GM23338 (cell line): ENCODE results near the gene FBXO15.

Experiments
- CREB1 ChIP-seq: fragments of 250-450 bp; sonication (Bioruptor Pico); IDR thresholded peaks from 2 replicates; pipeline ENCODE4 v1.5.0; 2020; ENCODE audit warnings: low read depth, mild to moderate bottlenecking, moderate library complexity
- EZH2 ChIP-seq: fragments of 200-600 bp; sonication (generic); IDR thresholded peaks from one replicate; pipeline ENCODE4 v1.8.0; 2017; ENCODE audit warnings: antibody characterized with exemption, mild to moderate bottlenecking, low read depth; ENCODE audit not compliant: unreplicated experiment
- EZH2phosphoT487 ChIP-seq: fragments of 200-600 bp; sonication (generic); IDR thresholded peaks from one replicate; pipeline ENCODE4 v1.8.1; 2018; ENCODE audit warnings: antibody characterized with exemption; ENCODE audit not compliant: unreplicated experiment
- JUNB ChIP-seq: IDR thresholded peaks from one replicate; pipeline ENCODE4 v1.6.1; 2016; ENCODE audit warnings: antibody characterized with exemption; ENCODE audit not compliant: unreplicated experiment
- NANOG ChIP-seq: IDR thresholded peaks from 2 replicates; pipeline ENCODE4 v1.6.1; 2016; ENCODE audit warnings: antibody characterized with exemption, borderline replicate concordance
- POLR2AphosphoS5 ChIP-seq: IDR thresholded peaks from 2 replicates; pipeline ENCODE4 v1.6.1; 2016; ENCODE audit warnings: antibody characterized with exemption, low read depth
- STAT1 ChIP-seq: IDR thresholded peaks from one replicate; pipeline ENCODE4 v1.6.1; 2016; ENCODE audit warnings: antibody characterized with exemption; ENCODE audit not compliant: unreplicated experiment
- ZNF114 ChIP-seq: fragments of 250-450 bp; sonication (Bioruptor Pico); IDR thresholded peaks from 2 replicates; pipeline ENCODE4 v1.5.0; 2020; ENCODE audit warnings: mild to moderate bottlenecking, moderate library complexity
- ZNF331 ChIP-seq: fragments of 250-450 bp; sonication (Bioruptor Pico); IDR thresholded peaks from 2 replicates; pipeline ENCODE4 v1.5.0; 2020; ENCODE audit warnings: low read depth, mild to moderate bottlenecking, moderate library complexity
- TF ChIP-seq, protein P1 (sequence below): IDR thresholded peaks from one replicate; pipeline ENCODE4 v1.6.1; 2018; ENCODE audit warnings: antibody characterized with exemption; ENCODE audit not compliant: unreplicated experiment
- TF ChIP-seq, protein P2 (sequence below), 2 experiments: fragments of 200-600 bp in 1 of 2; sonication (generic) in 1 of 2; conservative IDR thresholded peaks; 2 replicates each; pipeline versions ENCODE4 v1.5.1 to v1.6.1; 2016 to 2017; ENCODE audit warnings: antibody characterized with exemption in 2 of 2, low read depth in 2 of 2, mild to moderate bottlenecking in 2 of 2, moderate library complexity in 1 of 2
- TF ChIP-seq, protein P3 (sequence below): IDR thresholded peaks from 2 replicates; pipeline ENCODE4 v1.6.1; 2016; ENCODE audit warnings: antibody characterized with exemption

DNA sequence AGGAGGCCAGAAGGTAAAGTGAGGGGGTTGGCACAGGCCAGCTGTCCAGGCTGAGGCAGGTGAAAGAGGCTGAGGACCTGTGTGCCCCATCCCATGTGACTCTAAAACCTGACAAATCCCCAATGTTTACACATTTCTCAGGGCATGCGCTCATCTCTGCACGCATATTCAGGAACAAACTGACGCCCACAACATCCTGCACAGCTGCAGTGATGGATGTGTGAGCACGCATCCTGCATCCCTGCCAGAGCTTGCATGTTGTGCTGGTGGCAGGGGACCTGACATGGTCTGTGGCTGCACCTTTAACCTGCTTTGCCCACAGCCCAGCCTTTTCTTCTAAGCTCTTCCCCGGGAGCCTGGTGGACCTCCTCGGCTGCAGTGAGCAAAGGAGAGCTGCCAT is 83.1 kb downstream of the FBXO15 start:
- TF ChIP-seq, protein P1, sequence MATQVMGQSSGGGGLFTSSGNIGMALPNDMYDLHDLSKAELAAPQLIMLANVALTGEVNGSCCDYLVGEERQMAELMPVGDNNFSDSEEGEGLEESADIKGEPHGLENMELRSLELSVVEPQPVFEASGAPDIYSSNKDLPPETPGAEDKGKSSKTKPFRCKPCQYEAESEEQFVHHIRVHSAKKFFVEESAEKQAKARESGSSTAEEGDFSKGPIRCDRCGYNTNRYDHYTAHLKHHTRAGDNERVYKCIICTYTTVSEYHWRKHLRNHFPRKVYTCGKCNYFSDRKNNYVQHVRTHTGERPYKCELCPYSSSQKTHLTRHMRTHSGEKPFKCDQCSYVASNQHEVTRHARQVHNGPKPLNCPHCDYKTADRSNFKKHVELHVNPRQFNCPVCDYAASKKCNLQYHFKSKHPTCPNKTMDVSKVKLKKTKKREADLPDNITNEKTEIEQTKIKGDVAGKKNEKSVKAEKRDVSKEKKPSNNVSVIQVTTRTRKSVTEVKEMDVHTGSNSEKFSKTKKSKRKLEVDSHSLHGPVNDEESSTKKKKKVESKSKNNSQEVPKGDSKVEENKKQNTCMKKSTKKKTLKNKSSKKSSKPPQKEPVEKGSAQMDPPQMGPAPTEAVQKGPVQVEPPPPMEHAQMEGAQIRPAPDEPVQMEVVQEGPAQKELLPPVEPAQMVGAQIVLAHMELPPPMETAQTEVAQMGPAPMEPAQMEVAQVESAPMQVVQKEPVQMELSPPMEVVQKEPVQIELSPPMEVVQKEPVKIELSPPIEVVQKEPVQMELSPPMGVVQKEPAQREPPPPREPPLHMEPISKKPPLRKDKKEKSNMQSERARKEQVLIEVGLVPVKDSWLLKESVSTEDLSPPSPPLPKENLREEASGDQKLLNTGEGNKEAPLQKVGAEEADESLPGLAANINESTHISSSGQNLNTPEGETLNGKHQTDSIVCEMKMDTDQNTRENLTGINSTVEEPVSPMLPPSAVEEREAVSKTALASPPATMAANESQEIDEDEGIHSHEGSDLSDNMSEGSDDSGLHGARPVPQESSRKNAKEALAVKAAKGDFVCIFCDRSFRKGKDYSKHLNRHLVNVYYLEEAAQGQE, result no peak
- TF ChIP-seq, protein P2, sequence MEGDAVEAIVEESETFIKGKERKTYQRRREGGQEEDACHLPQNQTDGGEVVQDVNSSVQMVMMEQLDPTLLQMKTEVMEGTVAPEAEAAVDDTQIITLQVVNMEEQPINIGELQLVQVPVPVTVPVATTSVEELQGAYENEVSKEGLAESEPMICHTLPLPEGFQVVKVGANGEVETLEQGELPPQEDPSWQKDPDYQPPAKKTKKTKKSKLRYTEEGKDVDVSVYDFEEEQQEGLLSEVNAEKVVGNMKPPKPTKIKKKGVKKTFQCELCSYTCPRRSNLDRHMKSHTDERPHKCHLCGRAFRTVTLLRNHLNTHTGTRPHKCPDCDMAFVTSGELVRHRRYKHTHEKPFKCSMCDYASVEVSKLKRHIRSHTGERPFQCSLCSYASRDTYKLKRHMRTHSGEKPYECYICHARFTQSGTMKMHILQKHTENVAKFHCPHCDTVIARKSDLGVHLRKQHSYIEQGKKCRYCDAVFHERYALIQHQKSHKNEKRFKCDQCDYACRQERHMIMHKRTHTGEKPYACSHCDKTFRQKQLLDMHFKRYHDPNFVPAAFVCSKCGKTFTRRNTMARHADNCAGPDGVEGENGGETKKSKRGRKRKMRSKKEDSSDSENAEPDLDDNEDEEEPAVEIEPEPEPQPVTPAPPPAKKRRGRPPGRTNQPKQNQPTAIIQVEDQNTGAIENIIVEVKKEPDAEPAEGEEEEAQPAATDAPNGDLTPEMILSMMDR (conservative IDR thresholded peaks at IDR 0.05; ENCODE audit: low read depth in 2 of 2), result no peak
- TF ChIP-seq EZH2phosphoT487 (no peak), EZH2 (no peak), POLR2AphosphoS5 (no peak), ZNF114 (CRISPR knock-in tag) (no peak), JUNB (no peak), CREB1 (CRISPR knock-in tag) (no peak), NANOG (no peak), STAT1 (no peak), ZNF331 (CRISPR knock-in tag) (no peak)
- TF ChIP-seq, protein P3, sequence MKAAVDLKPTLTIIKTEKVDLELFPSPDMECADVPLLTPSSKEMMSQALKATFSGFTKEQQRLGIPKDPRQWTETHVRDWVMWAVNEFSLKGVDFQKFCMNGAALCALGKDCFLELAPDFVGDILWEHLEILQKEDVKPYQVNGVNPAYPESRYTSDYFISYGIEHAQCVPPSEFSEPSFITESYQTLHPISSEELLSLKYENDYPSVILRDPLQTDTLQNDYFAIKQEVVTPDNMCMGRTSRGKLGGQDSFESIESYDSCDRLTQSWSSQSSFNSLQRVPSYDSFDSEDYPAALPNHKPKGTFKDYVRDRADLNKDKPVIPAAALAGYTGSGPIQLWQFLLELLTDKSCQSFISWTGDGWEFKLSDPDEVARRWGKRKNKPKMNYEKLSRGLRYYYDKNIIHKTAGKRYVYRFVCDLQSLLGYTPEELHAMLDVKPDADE, result no peak
